DOHH2 (cell line): Measurements from ENCODE around the gene NFAT5.

ENCODE experiments used
- H3F3A ChIP-seq: fragments of 200-600 bp; sonication (generic), shearing (Covaris generic); 2 replicates; pipeline ENCODE4 v1.6.0; 2016; ENCODE audit warnings: antibody characterized with exemption, mild to moderate bottlenecking; ENCODE audit not compliant: control insufficient read depth, insufficient read depth
- H3K27ac ChIP-seq: fragments of 200-600 bp; sonication (generic); 2 replicates; pipeline ENCODE4 v1.5.1; 2014; ENCODE audit warnings: low read depth, mild to moderate bottlenecking, low read length, moderate library complexity
- H3K27me3 ChIP-seq: fragments of 200-600 bp; sonication (generic); 2 replicates; pipeline ENCODE4 v1.6.1; 2014; ENCODE audit warnings: mild to moderate bottlenecking, low read length, mixed read lengths; ENCODE audit not compliant: control insufficient read depth
- H3K36me3 ChIP-seq: fragments of 200-600 bp; sonication (generic); 2 replicates; pipeline ENCODE4 v1.6.1; 2014; ENCODE audit warnings: mild to moderate bottlenecking, low read length, moderate library complexity, mixed read lengths; ENCODE audit not compliant: control insufficient read depth
- H3K4me1 ChIP-seq: fragments of 200-600 bp; sonication (generic); 2 replicates; pipeline ENCODE4 v1.6.1; 2014; ENCODE audit warnings: mild to moderate bottlenecking, low read length, mixed read lengths; ENCODE audit not compliant: control insufficient read depth
- H3K4me2 ChIP-seq: fragments of 200-600 bp; sonication (generic); 2 replicates; pipeline ENCODE4 v1.6.0; 2014; ENCODE audit warnings: mild to moderate bottlenecking, low read length, moderate library complexity
- H3K4me3 ChIP-seq: fragments of 200-600 bp; sonication (generic); 2 replicates; pipeline ENCODE4 v1.5.1; 2014; ENCODE audit warnings: mild to moderate bottlenecking, low read length, mixed read lengths
- H3K79me2 ChIP-seq: fragments of 200-600 bp; sonication (generic); 2 replicates; pipeline ENCODE4 v1.6.1; 2014; ENCODE audit warnings: mild to moderate bottlenecking, low read length, mixed read lengths; ENCODE audit not compliant: control insufficient read depth
- H3K9me2 ChIP-seq: fragments of 200-600 bp; sonication (generic); replicated peaks from 2 replicates; pipeline ENCODE4 v1.6.1; 2014; ENCODE audit warnings: mild to moderate bottlenecking, low read length, mixed read lengths; ENCODE audit not compliant: control insufficient read depth
- H3K9me3 ChIP-seq: fragments of 200-600 bp; sonication (generic); 2 replicates; pipeline ENCODE4 v1.6.1; 2014; ENCODE audit warnings: antibody characterized with exemption, low read length, mixed read lengths; ENCODE audit not compliant: control insufficient read depth, insufficient read depth
- H4K20me1 ChIP-seq: fragments of 200-600 bp; sonication (generic); 2 replicates; pipeline ENCODE4 v1.6.0; 2014; ENCODE audit warnings: low read depth, mild to moderate bottlenecking, antibody characterized with exemption, low read length, moderate library complexity; ENCODE audit not compliant: control insufficient read depth, insufficient read depth
- CTCF ChIP-seq: fragments of 200-600 bp; sonication (generic); IDR thresholded peaks from one replicate; pipeline ENCODE4 v1.5.1; 2014; ENCODE audit warnings: antibody characterized with exemption, mild to moderate bottlenecking, low read depth, low read length; ENCODE audit not compliant: poor library complexity, severe bottlenecking
- EZH2phosphoT487 ChIP-seq: fragments of 200-600 bp; sonication (generic); IDR thresholded peaks from 2 replicates; pipeline ENCODE4 v1.6.1; 2017; ENCODE audit warnings: borderline replicate concordance, mild to moderate bottlenecking, antibody characterized with exemption, low read length, moderate library complexity, mixed read lengths

The NFAT5 gene

DNA sequence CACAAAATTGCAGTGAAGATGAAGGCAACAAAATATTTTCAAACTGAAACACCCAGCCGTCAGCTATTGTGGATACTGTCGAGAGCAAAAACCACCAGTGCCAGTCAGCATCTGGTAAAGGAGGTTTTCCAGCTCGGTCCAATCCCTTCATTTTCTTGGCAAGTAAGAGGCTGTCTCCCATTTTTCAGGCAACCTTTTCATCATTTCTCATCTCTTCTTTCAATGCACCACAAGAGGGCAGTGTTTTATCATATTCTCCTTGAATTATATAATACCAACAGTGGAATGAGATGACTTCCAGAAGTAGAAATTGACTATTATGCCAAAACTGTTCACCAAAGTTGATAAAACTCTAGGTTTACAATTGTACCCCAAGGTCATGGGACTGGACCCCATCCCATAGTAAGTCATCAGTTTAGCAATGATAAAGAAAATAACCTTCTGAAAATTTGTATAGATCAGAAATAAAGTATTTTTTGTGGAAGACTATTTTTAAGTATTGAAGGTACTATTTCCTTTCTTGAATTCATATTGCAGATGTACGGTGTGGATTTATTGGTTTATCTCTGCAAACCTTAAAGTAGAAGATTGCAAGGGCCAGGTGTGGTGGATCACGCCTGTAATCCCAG lies 143.8 kb downstream of the NFAT5 start:
- Histone ChIP-seq H3K4me3 (no peak overlapping the region), H3K9me2 (no peaks in the 10 kb centered on the region), H3K9me3 (no peaks in the 10 kb centered on the region), H3K36me3 (no peaks in the 10 kb centered on the region), H3K4me2 (no peak overlapping the region), H3K4me1 (no peaks in the 10 kb centered on the region), H3F3A (0 out of 2 replicates have a peak, but pooled peaks cover 3% of the 10 kb centered on the region), H3K79me2 (no peaks in the 10 kb centered on the region), H3K27me3 (no peaks in the 10 kb centered on the region), H4K20me1 (no peaks in the 10 kb centered on the region), H3K27ac (no peak overlapping the region)
- TF ChIP-seq CTCF (peak; percentile 81), EZH2phosphoT487 (no peak)

- no peak overlapping the region for H3K27ac ChIP-seq
- H3K27me3 ChIP-seq = no peaks in the 10 kb centered on the region
- no peaks in the 10 kb centered on the region for H3K79me2 ChIP-seq
- TF ChIP-seq EZH2phosphoT487 = no peak
- TF ChIP-seq CTCF = no peak
- H4K20me1 ChIP-seq = no peaks in the 10 kb centered on the region
- no peaks in the 10 kb centered on the region for H3K36me3 ChIP-seq
- H3K4me1 ChIP-seq = no peaks in the 10 kb centered on the region
- H3K9me3 ChIP-seq = no peaks in the 10 kb centered on the region
- no peak overlapping the region for H3K4me3 ChIP-seq
- H3K4me2 ChIP-seq = no peak overlapping the region
- 0 out of 2 replicates have a peak, but pooled peaks cover 3% of the 10 kb centered on the region for H3F3A ChIP-seq
- no peaks in the 10 kb centered on the region for H3K9me2 ChIP-seq
Measured at GRCh38 chr16:69711115-69711740, 145.5 kb downstream of the NFAT5 start.

DNA sequence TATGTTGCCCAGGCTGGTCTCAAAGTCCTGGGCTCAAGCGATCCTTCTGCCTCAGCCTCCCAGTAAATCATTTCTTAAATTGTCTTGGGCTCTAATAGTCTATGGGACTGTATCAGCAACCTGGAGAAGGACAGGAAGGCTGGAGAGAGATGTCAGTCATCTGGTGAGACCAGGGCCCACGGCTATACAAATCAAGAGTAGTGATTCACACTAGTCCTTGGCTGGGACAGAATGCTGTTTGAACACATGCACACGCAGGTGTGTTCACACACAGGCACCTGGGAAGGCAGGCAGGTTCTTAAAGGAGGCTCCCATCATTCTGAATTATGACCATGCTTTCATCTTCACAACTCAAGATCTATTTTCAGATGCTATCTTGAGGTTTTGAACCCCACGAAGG lies 146.5 kb downstream of the NFAT5 start:
- no peak for TF ChIP-seq EZH2phosphoT487
- TF ChIP-seq CTCF = no peak
- no peaks in the 10 kb centered on the region for H4K20me1 ChIP-seq
- 0 out of 2 replicates have a peak, but pooled peaks cover 3% of the 10 kb centered on the region for H3F3A ChIP-seq
- H3K4me2 ChIP-seq = no peak overlapping the region
- H3K9me2 ChIP-seq = no peaks in the 10 kb centered on the region
- H3K36me3 ChIP-seq = no peaks in the 10 kb centered on the region
- H3K9me3 ChIP-seq = no peaks in the 10 kb centered on the region
- H3K27ac ChIP-seq = no peak overlapping the region
- H3K79me2 ChIP-seq = no peaks in the 10 kb centered on the region
- H3K4me1 ChIP-seq = no peaks in the 10 kb centered on the region
- H3K4me3 ChIP-seq = no peak overlapping the region
- no peaks in the 10 kb centered on the region for H3K27me3 ChIP-seq
